H1 (cell line): ENCODE data around the gene CDH20. TPM values are rescaled to one million over a fixed set of nuclear protein-coding genes. Genes with fewer than 3 reads are reported as not detected.

Experiments
- ATF3 ChIP-seq: IDR thresholded peaks from 2 replicates; pipeline ENCODE4 v1.6.1; 2011; ENCODE audit warnings: low read depth, mild to moderate bottlenecking, low read length; ENCODE audit not compliant: insufficient read depth
- CHD1 ChIP-seq: IDR thresholded peaks from 2 replicates; pipeline ENCODE4 v1.6.1; 2012; ENCODE audit warnings: low read depth, low read length, improper control_type of control experiment
- CHD7 ChIP-seq: fragments of 300-600 bp; sonication (generic); IDR thresholded peaks from 2 replicates; pipeline ENCODE4 v1.7.1; 2012; ENCODE audit warnings: low read length, moderate library complexity, mild to moderate bottlenecking, inconsistent platforms; ENCODE audit not compliant: insufficient replicate concordance
- GABPA ChIP-seq: IDR thresholded peaks from 2 replicates; pipeline ENCODE4 v1.6.1; 2011; ENCODE audit warnings: mild to moderate bottlenecking, low read length, moderate library complexity, borderline replicate concordance; ENCODE audit not compliant: insufficient read depth
- NANOG ChIP-seq: IDR thresholded peaks from 2 replicates; pipeline ENCODE4 v1.6.1; 2011; ENCODE audit warnings: low read length, low read depth, mild to moderate bottlenecking, inconsistent platforms; ENCODE audit not compliant: insufficient read depth, poor library complexity, severe bottlenecking
- TCF12 ChIP-seq: IDR thresholded peaks from 2 replicates; pipeline ENCODE4 v1.6.1; 2011; ENCODE audit warnings: low read depth, mild to moderate bottlenecking, low read length
- polyA plus RNA-seq, 7 experiments: library from polyadenylated mRNA; depleted of rRNA in 3 of 7; stranded (reverse) in 5 of 7; unstranded in 2 of 7; fragments of >200 nt in 5 of 7; fragments of 200-250 nt in 2 of 7; gene quantifications; 1 replicate in 5 of 7; 2 replicates in 1 of 7; 4 replicates in 1 of 7; pipeline versions ENCODE4 v1.2.1 to v1.2.3, GENCODE V29; 2011 to 2013; ENCODE audit warnings: missing spikeins in 2 of 7, mixed read lengths in 2 of 7
- total RNA-seq: library from RNA; stranded (reverse); fragmentation: NEBNext Ultra II Directional; extraction: Animal tissue kit (Norgen Biotek cat#: 25700); gene quantifications from 2 replicates; pipeline ENCODE4 v1.2.1, GENCODE V29; 2021

Gene CDH20
- total and polyA plus RNA-seq, 2 of the 8 experiments (the other 6 are each of a cell fraction or from before 2014, with no cell fraction given), result 0.07 to 0.12 TPM

- no peak for TF ChIP-seq CHD7
- no peak for TF ChIP-seq TCF12
- no peak for TF ChIP-seq NANOG
- no peak for TF ChIP-seq GABPA
- no peak for TF ChIP-seq ATF3
- TF ChIP-seq CHD1, result no peak
- TF ChIP-seq, all 59 proteins: peak for 0
Measured at GRCh38 chr18:61286867-61287266, 46.4 kb upstream of the CDH20 start (continued).
